ENCODE results near the gene LMNTD1. TPM values are rescaled to one million over a fixed set of nuclear protein-coding genes. Genes with fewer than 3 reads are reported as not detected.

The LMNTD1 gene
- total and polyA plus RNA-seq, 10 of the 15 experiments (the other 5 are each of a cell fraction or from before 2014, with no cell fraction given), result not detected

DNA sequence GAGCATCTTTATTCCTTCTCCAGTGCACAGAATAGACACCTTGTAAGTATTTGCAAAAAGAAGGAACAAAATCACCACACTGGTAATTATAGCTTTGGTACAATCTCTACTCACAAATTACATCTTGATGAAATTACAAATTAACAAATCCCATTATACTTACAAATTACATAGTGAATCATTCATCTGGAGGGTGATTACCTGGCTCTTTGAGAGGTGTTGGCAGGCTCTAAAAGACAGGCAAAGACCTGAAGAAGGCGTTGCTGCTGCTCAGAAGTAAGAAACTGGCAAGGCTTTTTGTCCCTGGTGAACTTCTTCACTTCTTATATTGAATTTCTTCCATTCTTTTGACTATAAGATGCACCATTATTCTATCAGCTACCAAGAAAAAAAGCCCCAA lies 21.7 kb upstream of the LMNTD1 start:
- in situ Hi-C loops (cut with MboI) (no loop called here), intact Hi-C loops (cut with micrococcal nuclease; ENCODE audit: unreplicated experiment) (no loop called here)
- Histone ChIP-seq H3K9me3 (replicated peaks; ENCODE audit: control insufficient read depth, insufficient read depth, low read length) (no peaks in the 10 kb centered on the region), H3K4me2 (ENCODE audit: control insufficient read depth, insufficient read depth) (no peak overlapping the region), H3K9ac (ENCODE audit: control insufficient read depth, insufficient read depth, low read length) (no peak overlapping the region), H3K4me1 (ENCODE audit: control insufficient read depth, insufficient read depth, low read length) (no peaks in the 10 kb centered on the region), H3K36me3 (ENCODE audit: control insufficient read depth in 2 of 2, insufficient read depth in 2 of 2, low read length in 1 of 2) (no peaks in the 10 kb centered on the region), H4K20me1 (ENCODE audit: control insufficient read depth, insufficient read depth) (no peaks in the 10 kb centered on the region), H3K4me3 (no peak overlapping the region), H3K27me3 (replicated peaks in 1 of 2; ENCODE audit: control insufficient read depth in 2 of 2, insufficient read depth in 2 of 2, low read length in 1 of 2) (no peaks in the 10 kb centered on the region), H2AFZ (ENCODE audit: control insufficient read depth, low read depth, low read length) (no peak overlapping the region), H3K27ac (ENCODE audit: control insufficient read depth, insufficient read depth) (no peak overlapping the region), H3K79me2 (ENCODE audit: control insufficient read depth, insufficient read depth, low read length) (no peaks in the 10 kb centered on the region)
- 0% methylated on average over 1 of the region's 1 CpG for WGBS (ENCODE audit: insufficient coverage, insufficient replicate concordance, low lambda C conversion rate, missing lambda C conversion rate)
- TF ChIP-seq MYC (IDR thresholded peaks at IDR 0.05; ENCODE audit: insufficient read depth, insufficient read length, insufficient replicate concordance, low read length, severe bottlenecking) (no peak), ETV6 (conservative IDR thresholded peaks at IDR 0.05 in 1 of 2, IDR thresholded peaks at IDR 0.05 in 1 of 2; ENCODE audit: borderline replicate concordance in 1 of 2, low read depth in 1 of 2) (no peak)
- TF ChIP-seq, protein P1, sequence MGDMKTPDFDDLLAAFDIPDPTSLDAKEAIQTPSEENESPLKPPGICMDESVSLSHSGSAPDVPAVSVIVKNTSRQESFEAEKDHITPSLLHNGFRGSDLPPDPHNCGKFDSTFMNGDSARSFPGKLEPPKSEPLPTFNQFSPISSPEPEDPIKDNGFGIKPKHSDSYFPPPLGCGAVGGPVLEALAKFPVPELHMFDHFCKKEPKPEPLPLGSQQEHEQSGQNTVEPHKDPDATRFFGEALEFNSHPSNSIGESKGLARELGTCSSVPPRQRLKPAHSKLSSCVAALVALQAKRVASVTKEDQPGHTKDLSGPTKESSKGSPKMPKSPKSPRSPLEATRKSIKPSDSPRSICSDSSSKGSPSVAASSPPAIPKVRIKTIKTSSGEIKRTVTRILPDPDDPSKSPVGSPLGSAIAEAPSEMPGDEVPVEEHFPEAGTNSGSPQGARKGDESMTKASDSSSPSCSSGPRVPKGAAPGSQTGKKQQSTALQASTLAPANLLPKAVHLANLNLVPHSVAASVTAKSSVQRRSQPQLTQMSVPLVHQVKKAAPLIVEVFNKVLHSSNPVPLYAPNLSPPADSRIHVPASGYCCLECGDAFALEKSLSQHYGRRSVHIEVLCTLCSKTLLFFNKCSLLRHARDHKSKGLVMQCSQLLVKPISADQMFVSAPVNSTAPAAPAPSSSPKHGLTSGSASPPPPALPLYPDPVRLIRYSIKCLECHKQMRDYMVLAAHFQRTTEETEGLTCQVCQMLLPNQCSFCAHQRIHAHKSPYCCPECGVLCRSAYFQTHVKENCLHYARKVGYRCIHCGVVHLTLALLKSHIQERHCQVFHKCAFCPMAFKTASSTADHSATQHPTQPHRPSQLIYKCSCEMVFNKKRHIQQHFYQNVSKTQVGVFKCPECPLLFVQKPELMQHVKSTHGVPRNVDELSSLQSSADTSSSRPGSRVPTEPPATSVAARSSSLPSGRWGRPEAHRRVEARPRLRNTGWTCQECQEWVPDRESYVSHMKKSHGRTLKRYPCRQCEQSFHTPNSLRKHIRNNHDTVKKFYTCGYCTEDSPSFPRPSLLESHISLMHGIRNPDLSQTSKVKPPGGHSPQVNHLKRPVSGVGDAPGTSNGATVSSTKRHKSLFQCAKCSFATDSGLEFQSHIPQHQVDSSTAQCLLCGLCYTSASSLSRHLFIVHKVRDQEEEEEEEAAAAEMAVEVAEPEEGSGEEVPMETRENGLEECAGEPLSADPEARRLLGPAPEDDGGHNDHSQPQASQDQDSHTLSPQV (IDR thresholded peaks at IDR 0.05), result no peak
- FAIRE-seq (no peak), DNase-seq (ENCODE audit: low read depth, low spot score) (no peak), ATAC-seq (no peak)
- ChIA-PET CTCF (no interaction called here), POLR2A (interaction anchor here (0.6 kb wide), 1 partner anchor 61 kb away, joined by 3 read pairs; no protein-coding TSS in a partner anchor), RAD21 (ENCODE audit: unreplicated experiment) (no interaction called here), SMC1A (ENCODE audit: uncharacterized antibody, unreplicated experiment) (interaction anchor here (0.6 kb wide), 1 partner anchor 9 kb away, joined by 3 read pairs; no protein-coding TSS in a partner anchor)
- BruUV-seq (replicated peaks), result no TSS peak

Measured in GM12878 (cell line).